Neutrophil (primary cell): ENCODE results near the gene ENAH.
"Not testable (repeated sequence)": the region's sequence is repeated elsewhere in the genome, so short reads cannot be mapped to it uniquely, and the experiment has no call there.

Experiments
- H3K27ac ChIP-seq: fragments of 200-600 bp; sonication (generic); 2 replicates; pipeline ENCODE4 v1.5.1; 2016; ENCODE audit warnings: mild to moderate bottlenecking, moderate library complexity
- H3K27me3 ChIP-seq: fragments of 200-600 bp; sonication (generic); 2 replicates; pipeline ENCODE4 v1.6.0; 2016; ENCODE audit warnings: mild to moderate bottlenecking
- H3K36me3 ChIP-seq: fragments of 200-600 bp; sonication (generic); 2 replicates; pipeline ENCODE4 v1.5.1; 2017
- H3K4me1 ChIP-seq, 2 experiments: fragments of 200-600 bp in 1 of 2; sonication (generic) in 1 of 2; 1 replicate in 1 of 2; 2 replicates in 1 of 2; pipeline versions ENCODE4 v1.5.1 to v1.6.1; 2013 to 2016; ENCODE audit warnings: low read depth in 1 of 2, low read length in 1 of 2, mild to moderate bottlenecking in 1 of 2, moderate library complexity in 1 of 2; ENCODE audit not compliant: control insufficient read depth in 1 of 2, insufficient read depth in 1 of 2
- H3K4me3 ChIP-seq, 2 experiments: fragments of 200-600 bp in 1 of 2; sonication (generic) in 1 of 2; 1 replicate in 1 of 2; 2 replicates in 1 of 2; pipeline ENCODE4 v1.5.1; 2013 to 2016; ENCODE audit warnings: low read depth in 1 of 2, low read length in 1 of 2, mild to moderate bottlenecking in 1 of 2, moderate library complexity in 1 of 2
- H3K9me3 ChIP-seq: fragments of 200-600 bp; sonication (generic); 2 replicates; pipeline ENCODE4 v1.5.1; 2016
- TF ChIP-seq, protein P1 (sequence below): fragments of 200-600 bp; sonication (generic); IDR thresholded peaks from 2 replicates; pipeline ENCODE4 v1.5.1; 2016; ENCODE audit warnings: antibody characterized with exemption

The ENAH gene

DNA sequence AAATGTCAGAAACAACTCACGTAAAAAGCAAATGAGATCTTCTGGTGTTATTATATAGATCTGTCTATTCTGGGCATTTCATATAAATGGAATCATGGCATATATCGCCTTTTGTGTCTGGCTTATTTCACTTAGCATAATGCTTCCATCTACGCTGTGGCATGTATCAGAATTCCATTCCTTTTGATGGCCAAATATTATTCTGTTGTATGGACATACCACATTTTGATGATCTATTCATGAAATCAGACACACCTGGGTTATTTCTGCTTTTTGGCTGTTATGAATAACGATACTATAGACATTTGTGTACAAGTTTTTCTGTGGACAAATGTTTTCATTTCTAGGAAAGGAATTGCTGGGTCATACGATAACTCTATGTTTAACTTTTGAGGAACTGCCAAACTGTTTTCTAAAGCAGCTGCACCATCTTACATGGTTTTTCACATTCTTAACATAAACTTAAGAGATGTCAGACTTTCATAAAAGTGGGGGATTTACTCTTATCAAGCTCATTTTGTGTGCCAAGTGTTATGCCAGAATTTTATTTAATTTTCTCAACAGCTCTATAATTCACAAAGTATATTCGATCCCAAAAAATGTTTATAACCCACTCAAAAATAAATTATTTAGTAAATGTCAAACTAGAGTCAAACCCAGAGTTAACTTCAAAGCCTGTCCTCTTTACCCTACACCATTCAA lies 7.6 kb downstream of the ENAH start:
- no peak overlapping the region for H3K4me3 ChIP-seq
- no peaks in the 10 kb centered on the region for H3K9me3 ChIP-seq
- TF ChIP-seq, protein P1, sequence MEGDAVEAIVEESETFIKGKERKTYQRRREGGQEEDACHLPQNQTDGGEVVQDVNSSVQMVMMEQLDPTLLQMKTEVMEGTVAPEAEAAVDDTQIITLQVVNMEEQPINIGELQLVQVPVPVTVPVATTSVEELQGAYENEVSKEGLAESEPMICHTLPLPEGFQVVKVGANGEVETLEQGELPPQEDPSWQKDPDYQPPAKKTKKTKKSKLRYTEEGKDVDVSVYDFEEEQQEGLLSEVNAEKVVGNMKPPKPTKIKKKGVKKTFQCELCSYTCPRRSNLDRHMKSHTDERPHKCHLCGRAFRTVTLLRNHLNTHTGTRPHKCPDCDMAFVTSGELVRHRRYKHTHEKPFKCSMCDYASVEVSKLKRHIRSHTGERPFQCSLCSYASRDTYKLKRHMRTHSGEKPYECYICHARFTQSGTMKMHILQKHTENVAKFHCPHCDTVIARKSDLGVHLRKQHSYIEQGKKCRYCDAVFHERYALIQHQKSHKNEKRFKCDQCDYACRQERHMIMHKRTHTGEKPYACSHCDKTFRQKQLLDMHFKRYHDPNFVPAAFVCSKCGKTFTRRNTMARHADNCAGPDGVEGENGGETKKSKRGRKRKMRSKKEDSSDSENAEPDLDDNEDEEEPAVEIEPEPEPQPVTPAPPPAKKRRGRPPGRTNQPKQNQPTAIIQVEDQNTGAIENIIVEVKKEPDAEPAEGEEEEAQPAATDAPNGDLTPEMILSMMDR = no peak
- no peaks in the 10 kb centered on the region for H3K4me1 ChIP-seq
- H3K27ac ChIP-seq = no peak overlapping the region
- H3K36me3 ChIP-seq = no peaks in the 10 kb centered on the region
- H3K27me3 ChIP-seq = peaks cover 37% of the 10 kb centered on the region

DNA sequence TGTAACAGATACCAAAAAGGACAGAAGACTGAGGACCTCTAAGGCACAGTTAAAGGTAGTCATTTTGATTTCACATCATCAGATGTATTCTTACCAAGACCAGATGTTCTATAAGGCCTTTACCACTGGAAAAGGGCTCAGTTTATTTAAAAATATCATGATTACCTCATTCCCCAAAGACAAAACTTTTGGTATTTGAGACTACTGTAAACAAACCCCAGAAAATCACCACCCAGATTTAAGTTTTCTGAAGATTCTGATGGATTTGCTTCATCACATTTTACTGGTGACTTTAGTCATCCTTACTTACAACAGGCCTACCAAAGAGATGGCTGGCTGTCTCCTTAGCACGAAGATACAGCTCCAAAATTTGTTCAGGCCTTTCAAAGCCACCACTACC lies 8.3 kb downstream of the ENAH start:
- no peaks in the 10 kb centered on the region for H3K4me1 ChIP-seq
- H3K9me3 ChIP-seq = no peaks in the 10 kb centered on the region
- H3K27me3 ChIP-seq = peaks cover 30% of the 10 kb centered on the region
- no peak overlapping the region for H3K4me3 ChIP-seq
- no peak overlapping the region for H3K27ac ChIP-seq
- TF ChIP-seq, protein P1 = no peak
- H3K36me3 ChIP-seq = no peaks in the 10 kb centered on the region

DNA sequence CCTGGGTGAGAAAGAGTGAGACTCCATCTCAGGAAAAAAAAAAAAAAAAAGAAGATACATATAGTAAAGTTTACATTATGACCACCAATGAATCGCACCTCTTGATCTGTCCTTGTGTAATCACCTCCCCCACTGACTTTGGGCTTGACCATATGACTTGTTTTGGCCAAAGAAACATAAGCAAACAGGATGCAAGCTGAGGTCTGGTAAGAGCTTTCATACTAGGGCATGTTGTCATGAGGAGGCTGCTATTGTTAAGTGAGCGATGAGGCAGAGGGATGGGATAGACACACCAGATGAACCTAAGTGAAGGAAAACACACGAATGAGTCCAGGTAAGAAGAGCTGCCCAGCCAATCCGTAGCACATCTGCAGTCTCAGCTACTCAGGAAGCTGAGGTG lies 10.7 kb downstream of the ENAH start:
- H3K27me3 ChIP-seq = peaks cover 5% of the 10 kb centered on the region
- no peaks in the 10 kb centered on the region for H3K9me3 ChIP-seq
- no peaks in the 10 kb centered on the region for H3K36me3 ChIP-seq
- no peak overlapping the region for H3K4me3 ChIP-seq
- TF ChIP-seq, protein P1 = no peak
- no peak overlapping the region for H3K27ac ChIP-seq
- H3K4me1 ChIP-seq = no peaks in the 10 kb centered on the region

DNA sequence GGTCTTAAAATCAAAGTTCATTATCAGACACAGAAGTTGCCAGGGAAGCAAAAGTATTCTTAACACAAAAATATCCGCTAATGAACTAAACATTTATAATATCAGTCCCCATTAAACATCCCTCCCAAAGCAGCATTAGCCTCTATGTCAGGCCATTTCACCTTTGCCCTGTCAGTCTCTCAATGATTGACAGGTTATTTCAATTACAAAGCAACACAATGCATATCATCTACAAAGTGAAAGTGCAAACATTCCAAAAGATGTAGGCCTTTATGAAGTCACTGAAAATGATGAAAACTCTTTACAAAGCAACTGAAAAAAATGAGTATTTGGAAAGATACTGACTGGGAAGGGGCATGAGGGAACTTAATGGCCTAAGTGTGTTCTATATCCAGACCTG lies 14.1 kb downstream of the ENAH start:
- H3K4me3 ChIP-seq = no peak overlapping the region
- no peaks in the 10 kb centered on the region for H3K4me1 ChIP-seq
- no peaks in the 10 kb centered on the region for H3K36me3 ChIP-seq
- no peaks in the 10 kb centered on the region for H3K27me3 ChIP-seq
- TF ChIP-seq, protein P1 = no peak
- no peaks in the 10 kb centered on the region for H3K9me3 ChIP-seq
- no peak overlapping the region for H3K27ac ChIP-seq

DNA sequence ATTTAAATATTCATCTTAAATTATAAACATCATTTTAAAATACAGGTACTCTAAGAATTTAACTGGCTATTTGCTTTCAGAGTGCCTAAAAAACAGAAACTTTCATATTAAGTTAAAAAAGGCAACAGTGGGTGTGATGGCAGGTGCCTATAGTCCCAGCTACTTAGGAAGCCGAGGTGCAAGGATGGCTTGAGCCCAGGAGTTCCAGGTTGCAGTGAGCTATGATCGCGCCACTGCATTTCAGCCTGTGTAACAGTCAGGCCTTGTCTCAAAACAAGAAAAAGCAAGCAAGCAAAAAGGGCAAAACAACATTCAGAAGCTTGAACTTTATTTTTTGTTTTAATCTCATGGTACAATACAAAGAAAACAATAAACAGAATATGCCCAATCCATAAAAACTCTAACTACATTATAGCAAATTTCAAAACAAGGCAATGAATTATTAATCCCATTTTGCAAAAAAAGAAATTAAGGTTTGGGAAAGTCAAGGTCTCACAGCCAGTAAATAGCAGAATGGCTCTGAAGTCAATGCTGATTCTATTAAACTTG lies 15.2 kb downstream of the ENAH start:
- Histone ChIP-seq H3K4me3 (no peak overlapping the region), H3K4me1 (no peaks in the 10 kb centered on the region), H3K9me3 (no peaks in the 10 kb centered on the region), H3K27ac (no peak overlapping the region), H3K36me3 (no peaks in the 10 kb centered on the region), H3K27me3 (no peaks in the 10 kb centered on the region)
- TF ChIP-seq, protein P1 = no peak

DNA sequence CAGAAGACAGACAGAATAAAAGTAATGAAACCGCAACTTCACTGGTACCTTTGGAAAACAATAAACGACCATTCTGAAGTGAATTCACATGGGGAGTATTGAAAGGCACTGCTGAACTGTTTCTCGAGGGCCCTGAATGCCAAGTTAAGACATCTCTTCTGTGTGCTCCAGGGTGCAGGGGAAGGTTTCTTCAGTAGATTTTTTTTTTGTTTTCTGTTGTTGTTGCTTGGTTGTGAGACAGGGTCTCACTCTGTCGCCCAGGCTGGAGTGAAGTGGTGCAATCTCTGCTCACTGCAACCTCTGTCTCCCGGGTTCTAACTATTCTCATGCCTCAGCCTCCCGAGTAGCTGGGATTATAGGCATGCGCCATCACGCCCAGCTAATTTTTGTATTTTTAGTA lies 15.9 kb downstream of the ENAH start:
- not testable (repeated sequence) for H3K9me3 ChIP-seq, H3K27me3 ChIP-seq, H3K36me3 ChIP-seq, H3K4me3 ChIP-seq, H3K27ac ChIP-seq, H3K4me1 ChIP-seq
